ENCODE results near the gene HTR6.

Gene HTR6

DNA sequence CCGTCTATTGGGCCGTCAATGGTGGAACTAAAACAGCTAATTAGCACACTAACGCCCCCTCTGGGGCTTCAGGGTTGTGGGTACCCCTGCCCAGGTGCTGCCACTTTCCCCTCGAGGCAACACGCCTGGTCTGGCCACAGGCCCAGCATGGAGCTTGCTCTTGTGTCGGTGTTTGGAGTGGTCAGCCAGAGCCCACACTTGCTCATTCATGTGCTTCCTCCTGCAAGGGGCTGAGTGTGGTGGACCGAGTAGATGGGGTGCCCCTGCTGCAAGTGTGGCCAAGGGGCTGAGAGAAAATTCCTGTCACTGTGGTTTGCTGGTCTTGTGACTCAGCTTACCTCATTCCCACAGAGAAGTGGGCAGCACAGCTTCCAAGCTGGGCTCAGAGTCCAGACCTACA is 25.7 kb downstream of the HTR6 start:
- H3K4me3 ChIP-seq (ENCODE audit: low read depth, low read length) = no peak overlapping the region
- TF ChIP-seq, protein P1, sequence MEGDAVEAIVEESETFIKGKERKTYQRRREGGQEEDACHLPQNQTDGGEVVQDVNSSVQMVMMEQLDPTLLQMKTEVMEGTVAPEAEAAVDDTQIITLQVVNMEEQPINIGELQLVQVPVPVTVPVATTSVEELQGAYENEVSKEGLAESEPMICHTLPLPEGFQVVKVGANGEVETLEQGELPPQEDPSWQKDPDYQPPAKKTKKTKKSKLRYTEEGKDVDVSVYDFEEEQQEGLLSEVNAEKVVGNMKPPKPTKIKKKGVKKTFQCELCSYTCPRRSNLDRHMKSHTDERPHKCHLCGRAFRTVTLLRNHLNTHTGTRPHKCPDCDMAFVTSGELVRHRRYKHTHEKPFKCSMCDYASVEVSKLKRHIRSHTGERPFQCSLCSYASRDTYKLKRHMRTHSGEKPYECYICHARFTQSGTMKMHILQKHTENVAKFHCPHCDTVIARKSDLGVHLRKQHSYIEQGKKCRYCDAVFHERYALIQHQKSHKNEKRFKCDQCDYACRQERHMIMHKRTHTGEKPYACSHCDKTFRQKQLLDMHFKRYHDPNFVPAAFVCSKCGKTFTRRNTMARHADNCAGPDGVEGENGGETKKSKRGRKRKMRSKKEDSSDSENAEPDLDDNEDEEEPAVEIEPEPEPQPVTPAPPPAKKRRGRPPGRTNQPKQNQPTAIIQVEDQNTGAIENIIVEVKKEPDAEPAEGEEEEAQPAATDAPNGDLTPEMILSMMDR (IDR thresholded peaks at IDR 0.05; ENCODE audit: low read depth, low read length, missing control alignments) = no peak
- DNase-seq (ENCODE audit: low read depth) = no peak

- TF ChIP-seq, protein P1 (IDR thresholded peaks at IDR 0.05; ENCODE audit: low read depth, low read length, missing control alignments) = no peak
- no peak for DNase-seq (ENCODE audit: low read depth)
- no peak overlapping the region for H3K4me3 ChIP-seq (ENCODE audit: low read depth, low read length)
Measured at GRCh38 chr1:19694298-19694697, 29.6 kb downstream of the HTR6 start.

DNA sequence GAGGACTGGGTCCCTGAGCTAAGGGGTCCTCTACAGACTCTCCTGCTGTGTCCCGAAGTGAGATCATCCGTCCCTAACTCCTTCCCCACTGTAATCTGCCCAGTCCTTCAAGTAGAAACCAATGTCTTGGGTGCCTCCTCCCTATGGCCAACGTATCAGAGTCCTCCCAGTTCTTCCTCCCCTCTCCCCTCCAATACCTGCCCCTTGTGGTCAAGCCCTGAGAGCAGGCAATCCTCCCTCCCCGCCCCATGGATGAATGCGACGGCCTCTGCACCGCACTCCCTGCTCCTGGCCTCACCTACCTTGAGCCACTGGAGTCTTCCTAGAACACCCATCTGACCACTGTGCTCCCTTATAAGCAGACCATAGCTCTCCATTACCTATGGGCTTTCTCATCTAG is 31.1 kb downstream of the HTR6 start:
- TF ChIP-seq, protein P1 (IDR thresholded peaks at IDR 0.05; ENCODE audit: low read depth, low read length, missing control alignments) = no peak
- H3K4me3 ChIP-seq (ENCODE audit: low read depth, low read length) = no peak overlapping the region
- DNase-seq (ENCODE audit: low read depth) = no peak

DNA sequence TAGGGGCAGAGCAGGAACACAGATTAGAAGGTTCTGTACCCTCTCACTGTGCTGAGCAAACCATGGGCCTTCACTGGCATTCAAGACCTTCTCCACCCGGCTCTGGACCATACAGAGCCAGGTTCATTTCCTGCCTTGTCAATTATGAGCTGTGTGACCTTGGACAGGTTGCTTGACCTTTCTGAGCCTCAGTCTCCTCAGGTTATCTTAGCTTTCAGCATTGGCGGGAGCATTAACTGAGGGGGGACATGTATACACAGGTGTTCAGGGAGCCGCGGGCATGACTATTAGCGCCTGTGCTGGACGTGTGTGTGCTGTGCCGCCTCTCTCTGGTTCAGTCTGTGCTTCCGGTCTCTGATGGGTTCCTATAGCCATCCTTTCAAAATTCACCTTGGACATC is 32.1 kb downstream of the HTR6 start:
- DNase-seq (ENCODE audit: low read depth) = no peak
- no peak overlapping the region for H3K4me3 ChIP-seq (ENCODE audit: low read depth, low read length)
- TF ChIP-seq, protein P1 (IDR thresholded peaks at IDR 0.05; ENCODE audit: low read depth, low read length, missing control alignments) = no peak

DNA sequence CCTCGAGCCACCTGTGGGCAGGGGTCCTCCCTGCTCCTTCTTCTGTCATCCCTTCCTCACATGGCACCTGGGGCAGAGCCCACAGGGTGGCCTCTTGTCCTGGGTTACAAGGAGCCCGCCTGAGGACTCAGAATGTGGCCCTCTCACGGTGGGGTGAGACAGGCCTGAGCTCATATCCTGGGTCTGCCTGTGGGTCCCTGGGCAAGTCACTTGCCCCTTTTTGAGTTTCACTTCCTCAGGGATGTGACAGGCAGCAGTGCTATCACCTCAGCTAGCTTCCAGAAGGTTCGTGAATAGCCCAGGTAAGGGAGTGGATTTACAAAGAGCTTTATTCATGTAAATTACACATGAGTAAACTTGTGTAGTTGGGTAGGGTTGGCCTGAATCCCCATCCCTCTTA is 33.5 kb downstream of the HTR6 start:
- no peak overlapping the region for H3K4me3 ChIP-seq (ENCODE audit: low read depth, low read length)
- DNase-seq (ENCODE audit: low read depth) = no peak
- TF ChIP-seq, protein P1 (IDR thresholded peaks at IDR 0.05; ENCODE audit: low read depth, low read length, missing control alignments) = no peak

GRCh38 chr1:19700079-19700777 is 35.6 kb downstream of the HTR6 start:
- TF ChIP-seq, protein P1 (IDR thresholded peaks at IDR 0.05; ENCODE audit: low read depth, low read length, missing control alignments) = no peak
- no peak overlapping the region for H3K4me3 ChIP-seq (ENCODE audit: low read depth, low read length)
- no peak for DNase-seq (ENCODE audit: low read depth)

GRCh38 chr1:19703280-19703679 is 38.6 kb downstream of the HTR6 start:
- TF ChIP-seq, protein P1 (IDR thresholded peaks at IDR 0.05; ENCODE audit: low read depth, low read length, missing control alignments) = no peak
- no peak for DNase-seq (ENCODE audit: low read depth)
- H3K4me3 ChIP-seq (ENCODE audit: low read depth, low read length) = no peak overlapping the region

Measured in GM12864 (cell line).